Testis (tissue), 3 donors: ENCODE measurements around the gene SAMD9. TPM values are rescaled to one million over a fixed set of nuclear protein-coding genes. Genes with fewer than 3 reads are reported as not detected.
"Not testable (repeated sequence)": the region's sequence is repeated elsewhere in the genome, so short reads cannot be mapped to it uniquely, and the experiment has no call there.

Experiments
- DNase-seq: peaks from one replicate; pipeline ENCODE4 v3.0.0-alpha.2; 2019
- H3K27ac ChIP-seq, 2 donors: fragments of 200-600 bp; sonication (generic); one replicate each; pipeline ENCODE4 v1.5.1; 2019
- H3K27me3 ChIP-seq: fragments of 200-600 bp; sonication (generic); one replicate; pipeline ENCODE4 v1.5.1; 2019
- H3K36me3 ChIP-seq: fragments of 200-600 bp; sonication (generic); one replicate; pipeline ENCODE4 v1.5.1; 2017; ENCODE audit warnings: low read depth; ENCODE audit errors: missing control alignments
- H3K4me1 ChIP-seq: fragments of 200-600 bp; sonication (generic); one replicate; pipeline ENCODE4 v1.5.1; 2019
- H3K4me3 ChIP-seq, 2 donors: fragments of 200-600 bp; sonication (generic); one replicate each; pipeline ENCODE4 v1.5.1; 2017 to 2019
- H3K9me3 ChIP-seq: fragments of 200-600 bp; sonication (generic); one replicate; pipeline ENCODE4 v1.5.1; 2017
- POLR2A ChIP-seq: fragments of 450-650 bp; IDR thresholded peaks from one replicate; pipeline ENCODE4 v1.6.1; 2017; ENCODE audit warnings: antibody characterized with exemption, mild to moderate bottlenecking, moderate library complexity
- WGBS, 2 donors: methylation state at CpG; one replicate each; pipeline ENCODE4 v1.1.5; 2018; 5-methylcytosine and 5-hydroxymethylcytosine counted together
- intact Hi-C: fragments of 100-400 bp; cut with DNase I; formaldehyde crosslinking; loops from one replicate; pipeline ENCODE4 v1.15.1; 2023; ENCODE audit warnings: low total_unique reads
- polyA plus RNA-seq: library from polyadenylated mRNA; stranded (reverse); fragments of 350-450 nt; fragmentation: Illumina TruSeq; extraction: RNeasy Lipid Tissue Mini Kit (QIAGEN cat#74804); gene quantifications from one replicate; pipeline ENCODE4 v1.2.3, GENCODE V29; 2014; ENCODE audit warnings: low read depth, low replicate concordance; ENCODE audit not compliant: insufficient read depth
- total RNA-seq, 2 donors: library from RNA; depleted of rRNA; stranded (reverse); fragments of >200 nt; gene quantifications; one replicate each; pipeline ENCODE4 v1.2.3, GENCODE V29; 2016
- TF ChIP-seq, protein P1 (sequence below), 3 experiments: fragments of 450-650 bp in 2 of 3; fragments of 200-600 bp in 1 of 3; sonication (generic) in 1 of 3; IDR thresholded peaks; one replicate each; pipeline ENCODE4 v1.5.1; 2016 to 2019; ENCODE audit warnings: antibody characterized with exemption in 3 of 3, mild to moderate bottlenecking in 2 of 3, moderate library complexity in 1 of 3

SAMD9 gene
- total and polyA plus RNA-seq, 3 donors from 2014 or later = 0.73 to 3.2 (median 1.9) TPM

DNA sequence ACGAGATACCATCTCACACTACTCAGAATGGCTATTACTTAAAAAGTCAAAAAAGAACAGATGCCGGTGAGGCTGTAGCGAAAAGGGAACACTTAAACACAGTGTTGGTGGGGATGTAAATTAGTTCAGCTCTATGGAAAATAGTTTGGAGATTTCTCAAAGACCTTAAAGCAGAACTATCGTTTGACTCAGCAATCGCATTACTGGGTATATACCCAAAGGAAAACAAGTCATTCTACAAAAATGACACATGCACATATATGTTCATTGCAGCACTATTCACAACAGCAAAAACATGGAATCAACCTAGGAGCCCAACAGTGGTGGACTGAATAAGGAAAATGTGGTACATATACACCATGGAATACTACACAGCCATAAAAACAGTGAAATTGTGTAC is 56.9 kb downstream of the SAMD9 start:
- no peak for DNase-seq
- H3K27me3 ChIP-seq = no peaks in the 10 kb centered on the region
- no peak overlapping the region for H3K4me3 ChIP-seq
- no peak overlapping the region for H3K27ac ChIP-seq
- no peaks in the 10 kb centered on the region for H3K4me1 ChIP-seq
- no peak for TF ChIP-seq POLR2A
- TF ChIP-seq, protein P1, sequence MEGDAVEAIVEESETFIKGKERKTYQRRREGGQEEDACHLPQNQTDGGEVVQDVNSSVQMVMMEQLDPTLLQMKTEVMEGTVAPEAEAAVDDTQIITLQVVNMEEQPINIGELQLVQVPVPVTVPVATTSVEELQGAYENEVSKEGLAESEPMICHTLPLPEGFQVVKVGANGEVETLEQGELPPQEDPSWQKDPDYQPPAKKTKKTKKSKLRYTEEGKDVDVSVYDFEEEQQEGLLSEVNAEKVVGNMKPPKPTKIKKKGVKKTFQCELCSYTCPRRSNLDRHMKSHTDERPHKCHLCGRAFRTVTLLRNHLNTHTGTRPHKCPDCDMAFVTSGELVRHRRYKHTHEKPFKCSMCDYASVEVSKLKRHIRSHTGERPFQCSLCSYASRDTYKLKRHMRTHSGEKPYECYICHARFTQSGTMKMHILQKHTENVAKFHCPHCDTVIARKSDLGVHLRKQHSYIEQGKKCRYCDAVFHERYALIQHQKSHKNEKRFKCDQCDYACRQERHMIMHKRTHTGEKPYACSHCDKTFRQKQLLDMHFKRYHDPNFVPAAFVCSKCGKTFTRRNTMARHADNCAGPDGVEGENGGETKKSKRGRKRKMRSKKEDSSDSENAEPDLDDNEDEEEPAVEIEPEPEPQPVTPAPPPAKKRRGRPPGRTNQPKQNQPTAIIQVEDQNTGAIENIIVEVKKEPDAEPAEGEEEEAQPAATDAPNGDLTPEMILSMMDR (IDR thresholded peaks at IDR 0.05) = no peak
- 83 to 88% methylated on average over 5 of the region's 5 CpGs for WGBS, 2 donors
- H3K9me3 ChIP-seq = no peaks in the 10 kb centered on the region
- intact Hi-C loops = no loop called here
- no peaks in the 10 kb centered on the region for H3K36me3 ChIP-seq

DNA sequence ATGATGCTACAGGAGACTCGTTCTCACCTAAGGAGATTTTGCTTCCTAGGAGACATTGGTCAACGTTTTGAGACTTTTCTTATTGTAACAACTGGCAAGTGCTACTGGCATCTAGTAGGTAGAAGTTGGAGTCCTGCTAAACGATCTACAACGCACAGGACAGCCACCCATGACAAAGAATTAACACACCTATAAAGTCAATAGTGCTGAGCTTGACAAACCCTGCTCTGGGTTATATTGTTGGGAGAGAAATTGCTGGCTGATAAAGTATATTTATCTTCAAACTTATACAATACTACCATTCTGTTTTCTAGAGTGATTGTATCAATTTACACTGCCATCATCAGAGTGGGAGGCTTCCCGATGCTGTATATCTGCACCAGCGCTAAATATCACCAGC is 57.8 kb downstream of the SAMD9 start:
- DNase-seq = no peak
- Histone ChIP-seq H3K27me3 (no peaks in the 10 kb centered on the region), H3K4me3 (no peak overlapping the region), H3K4me1 (no peaks in the 10 kb centered on the region), H3K36me3 (no peaks in the 10 kb centered on the region), H3K27ac (no peak overlapping the region), H3K9me3 (no peaks in the 10 kb centered on the region)
- intact Hi-C loops = no loop called here
- 67 to 68% methylated on average over 6 of the region's 6 CpGs for WGBS, 2 donors
- TF ChIP-seq, protein P1 (IDR thresholded peaks at IDR 0.05) = no peak
- no peak for TF ChIP-seq POLR2A

DNA sequence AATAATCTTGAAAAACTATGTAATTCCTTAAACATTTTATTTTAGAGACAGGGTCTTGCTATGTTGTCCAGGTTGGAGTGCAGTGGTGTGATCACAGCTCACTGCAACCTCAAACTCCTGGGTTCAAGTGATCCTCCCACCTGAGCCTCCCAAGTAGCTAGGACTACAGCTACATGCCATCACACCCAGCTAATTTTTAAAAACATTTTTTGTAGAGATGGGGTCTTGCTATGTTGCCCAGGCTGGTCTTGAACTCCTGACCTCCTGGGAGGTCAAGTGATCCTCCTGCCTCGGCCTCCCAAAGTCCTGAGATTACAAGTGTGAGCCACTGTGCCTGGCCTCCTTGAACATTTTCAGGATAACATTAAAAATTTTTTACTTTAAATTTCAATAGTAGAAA is 61.2 kb downstream of the SAMD9 start:
- H3K27ac ChIP-seq, H3K4me1 ChIP-seq, DNase-seq, H3K4me3 ChIP-seq, H3K36me3 ChIP-seq, H3K27me3 ChIP-seq, intact Hi-C loops, H3K9me3 ChIP-seq: not testable (repeated sequence)
- WGBS, 2 donors = 100% methylated on average over 1 of the region's 1 CpG

DNA sequence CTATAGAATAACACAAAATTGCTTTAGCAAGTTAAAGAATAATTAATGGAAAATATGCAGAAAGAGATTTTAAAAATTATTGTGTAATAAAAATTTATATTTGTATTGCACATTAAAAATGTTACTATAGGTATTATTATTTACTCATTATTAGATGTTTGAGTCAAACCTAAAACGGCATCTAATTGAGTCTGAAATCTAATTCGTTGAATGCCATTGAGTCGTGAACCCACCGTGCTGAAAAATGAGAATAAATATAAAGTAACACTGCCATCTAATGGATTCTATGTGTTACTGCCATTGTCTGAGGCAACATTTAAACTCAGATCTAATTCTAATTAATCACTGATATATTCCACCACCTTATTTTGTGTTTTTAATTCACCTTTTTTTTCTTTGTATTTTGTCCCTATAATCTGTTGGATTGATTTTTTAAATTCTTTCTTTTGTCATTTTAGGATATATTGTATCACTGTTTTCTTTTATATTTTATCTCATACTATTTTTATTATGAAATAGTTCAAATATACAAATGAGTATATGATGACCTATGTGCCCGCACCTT is 62.2 kb downstream of the SAMD9 start:
- H3K4me3 ChIP-seq = no peak overlapping the region
- TF ChIP-seq, protein P1 (IDR thresholded peaks at IDR 0.05) = peak; percentile 52 to 68 (median 58)
- TF ChIP-seq POLR2A = no peak
- intact Hi-C loops = no loop called here
- DNase-seq = no peak
- no peaks in the 10 kb centered on the region for H3K27me3 ChIP-seq
- no peak overlapping the region for H3K27ac ChIP-seq
- WGBS, 2 donors = 7 to 10% methylated on average over 5 of the region's 5 CpGs
- H3K4me1 ChIP-seq = no peaks in the 10 kb centered on the region
- H3K36me3 ChIP-seq = no peaks in the 10 kb centered on the region
- H3K9me3 ChIP-seq = no peaks in the 10 kb centered on the region

DNA sequence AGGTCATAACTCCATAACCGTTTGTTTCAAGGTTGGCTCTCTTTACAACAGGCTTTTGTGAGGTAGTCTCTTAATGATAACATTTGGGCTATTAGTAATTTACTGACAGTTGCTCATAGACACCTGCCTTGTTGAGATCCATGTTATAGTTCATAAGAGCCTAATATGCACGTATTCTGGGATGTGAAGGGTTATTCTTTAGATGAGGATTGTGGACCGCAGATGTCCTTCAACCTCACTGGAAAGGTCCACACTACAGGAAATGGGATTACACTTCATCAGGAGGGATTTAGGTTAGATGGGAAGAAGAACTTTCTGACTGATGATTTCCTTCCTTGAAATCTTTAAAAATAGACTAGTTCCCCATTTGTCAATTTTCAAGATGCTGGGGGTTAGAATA is 62.8 kb downstream of the SAMD9 start:
- Histone ChIP-seq H3K36me3 (no peaks in the 10 kb centered on the region), H3K27me3 (no peaks in the 10 kb centered on the region), H3K4me1 (no peaks in the 10 kb centered on the region), H3K27ac (no peak overlapping the region), H3K4me3 (no peak overlapping the region), H3K9me3 (no peaks in the 10 kb centered on the region)
- intact Hi-C loops = no loop called here
- 51 to 56% methylated on average over 3 of the region's 3 CpGs for WGBS, 2 donors
- TF ChIP-seq, protein P1 (IDR thresholded peaks at IDR 0.05) = no peak
- no peak for TF ChIP-seq POLR2A
- no peak for DNase-seq
